HCT116 (cell line): ENCODE data around the gene UNC93B1. TPM values are rescaled to one million over a fixed set of nuclear protein-coding genes. Genes with fewer than 3 reads are reported as not detected.

Experiments used
- ATAC-seq: fragments of 200-7000 bp; cut with Tn5 transposase; 2 replicates; pipeline ENCODE4 v1.9.1; 2020; ENCODE audit warnings: mild to moderate bottlenecking, moderate library complexity
- BruUV-seq: library from RNA; stranded (reverse); fragments of 400-500 nt; replicated peaks from 2 replicates; lab custom pipeline; 2021; lab: Mats Ljungman, UMichigan
- CTCF ChIA-PET: fragments of 300-600 bp; sonication (Branson Sonifier 250); formaldehyde crosslinking; loops from one replicate; lab custom pipeline; 2021; ENCODE audit warnings: antibody characterized with exemption; lab: Charles Lee
- POLR2A ChIA-PET: fragments of 300-600, 350-600 bp; sonication (Branson Sonifier 250); formaldehyde crosslinking; loops from one replicate; lab custom pipeline; 2021; ENCODE audit warnings: antibody characterized with exemption; lab: Charles Lee
- RAD21 ChIA-PET, 2 experiments: fragments of 300-600 bp; sonication (Branson Sonifier 250); formaldehyde crosslinking; loops; one replicate each; lab custom pipeline; 2023; ENCODE audit warnings: low total read pairs in 2 of 2; ENCODE audit not compliant: uncharacterized antibody in 2 of 2, unreplicated experiment in 2 of 2, low non-redundant PET in 1 of 2; lab: Charles Lee
- DNase-seq: peaks from one replicate; pipeline ENCODE4 v3.0.0-alpha.2; 2010; ENCODE audit warnings: low read depth, low spot score
- H2AFZ ChIP-seq: fragments of 200-600 bp; shearing (Covaris generic), sonication (generic); 2 replicates; pipeline ENCODE4 v1.6.1; 2017; ENCODE audit warnings: low read depth, mixed run types, mixed read lengths, antibody characterized with exemption, low read length; ENCODE audit not compliant: poor library complexity, severe bottlenecking
- H3K27ac ChIP-seq: 2 replicates; pipeline ENCODE4 v1.5.1; 2012; ENCODE audit warnings: low read depth, low read length
- H3K27me3 ChIP-seq: fragments of 200-600 bp; sonication (generic); 2 replicates; pipeline ENCODE4 v1.6.1; 2016; ENCODE audit warnings: mixed run types, low read length, mixed read lengths; ENCODE audit not compliant: insufficient read depth
- H3K36me3 ChIP-seq, 2 experiments: fragments of 200-500 bp in 1 of 2; fragments of 200-600 bp in 1 of 2; sonication (Bioruptor generic) in 1 of 2; sonication (generic) in 1 of 2; 2 replicates each; pipeline versions ENCODE4 v1.5.1 to v1.6.1; 2014 to 2016; ENCODE audit warnings: low read length in 2 of 2, inconsistent platforms in 1 of 2, mixed read lengths in 1 of 2, mixed run types in 1 of 2; ENCODE audit not compliant: insufficient read depth in 2 of 2, control insufficient read depth in 1 of 2
- H3K4me1 ChIP-seq, 2 experiments: fragments of 200-600 bp in 1 of 2; sonication (generic) in 1 of 2; 2 replicates each; pipeline versions ENCODE4 v1.5.1 to v1.6.1; 2012 to 2017; ENCODE audit warnings: low read length in 2 of 2, inconsistent platforms in 1 of 2, mild to moderate bottlenecking in 1 of 2, mixed read lengths in 1 of 2, mixed run types in 1 of 2, moderate library complexity in 1 of 2; ENCODE audit not compliant: insufficient read depth in 2 of 2, control insufficient read depth in 1 of 2
- H3K4me2 ChIP-seq: fragments of 200-600 bp; sonication (generic); 2 replicates; pipeline ENCODE4 v1.6.1; 2017; ENCODE audit warnings: mixed run types, low read length, mixed read lengths
- H3K4me3 ChIP-seq, 2 experiments: fragments of 200-600 bp in 1 of 2; sonication (generic) in 1 of 2; replicated peaks in 1 of 2; 2 replicates each; pipeline ENCODE4 v1.5.1; 2011 to 2016; ENCODE audit warnings: low read length in 2 of 2, control low read depth in 1 of 2, low read depth in 1 of 2, mild to moderate bottlenecking in 1 of 2, mixed read lengths in 1 of 2, mixed run types in 1 of 2
- H3K79me2 ChIP-seq: fragments of 200-600 bp; sonication (generic); 2 replicates; pipeline ENCODE4 v1.6.1; 2017; ENCODE audit warnings: mild to moderate bottlenecking, mixed run types, low read length, moderate library complexity, mixed read lengths; ENCODE audit not compliant: insufficient read depth
- H3K9ac ChIP-seq: fragments of 200-600 bp; sonication (generic); 2 replicates; pipeline ENCODE4 v1.6.1; 2016; ENCODE audit warnings: low read length, mixed read lengths
- H3K9me2 ChIP-seq: fragments of 200-600 bp; sonication (generic), shearing (Covaris generic); 2 replicates; pipeline ENCODE4 v1.6.1; 2017; ENCODE audit warnings: mixed run types, mild to moderate bottlenecking, moderate library complexity; ENCODE audit not compliant: insufficient read depth
- H3K9me3 ChIP-seq, 2 experiments: fragments of 200-500 bp in 1 of 2; fragments of 200-600 bp in 1 of 2; sonication (Bioruptor generic) in 1 of 2; sonication (generic) in 1 of 2; 2 replicates each; pipeline ENCODE4 v1.6.1; 2014 to 2017; ENCODE audit warnings: low read length in 2 of 2, mixed read lengths in 2 of 2, inconsistent platforms in 1 of 2, low read depth in 1 of 2, mild to moderate bottlenecking in 1 of 2, mixed run types in 1 of 2, moderate library complexity in 1 of 2; ENCODE audit not compliant: control insufficient read depth in 1 of 2, insufficient read depth in 1 of 2
- H4K20me1 ChIP-seq: fragments of 200-600 bp; sonication (generic), shearing (Covaris generic); 2 replicates; pipeline ENCODE4 v1.6.1; 2017; ENCODE audit warnings: mixed run types, mild to moderate bottlenecking, moderate library complexity; ENCODE audit not compliant: insufficient read depth
- CBX3 ChIP-seq: IDR thresholded peaks from 2 replicates; pipeline ENCODE4 v1.6.1; 2012; ENCODE audit warnings: low read depth
- POLR2AphosphoS5 ChIP-seq: IDR thresholded peaks from 2 replicates; pipeline ENCODE4 v1.6.1; 2011; ENCODE audit warnings: mild to moderate bottlenecking, low read depth, low read length, moderate library complexity
- SRF ChIP-seq: IDR thresholded peaks from 2 replicates; pipeline ENCODE4 v1.6.1; 2012; ENCODE audit warnings: low read depth
- YY1 ChIP-seq: IDR thresholded peaks from 2 replicates; pipeline ENCODE4 v1.6.1; 2011; ENCODE audit warnings: low read length, low read depth, moderate library complexity, mild to moderate bottlenecking; ENCODE audit not compliant: insufficient replicate concordance; ENCODE audit errors: extremely low read depth
- intact Hi-C: fragments of 100-400 bp; cut with micrococcal nuclease; formaldehyde crosslinking; loops from 2 replicates; pipeline ENCODE4 v1.10.0; 2022
- total RNA-seq: library from RNA; stranded (reverse); gene quantifications from one replicate; pipeline ENCODE4 v1.2.1, GENCODE V29; 2021; ENCODE audit not compliant: unreplicated experiment

The UNC93B1 gene
- total RNA-seq, 1 experiment from 2014 or later: 72.9 TPM

DNA sequence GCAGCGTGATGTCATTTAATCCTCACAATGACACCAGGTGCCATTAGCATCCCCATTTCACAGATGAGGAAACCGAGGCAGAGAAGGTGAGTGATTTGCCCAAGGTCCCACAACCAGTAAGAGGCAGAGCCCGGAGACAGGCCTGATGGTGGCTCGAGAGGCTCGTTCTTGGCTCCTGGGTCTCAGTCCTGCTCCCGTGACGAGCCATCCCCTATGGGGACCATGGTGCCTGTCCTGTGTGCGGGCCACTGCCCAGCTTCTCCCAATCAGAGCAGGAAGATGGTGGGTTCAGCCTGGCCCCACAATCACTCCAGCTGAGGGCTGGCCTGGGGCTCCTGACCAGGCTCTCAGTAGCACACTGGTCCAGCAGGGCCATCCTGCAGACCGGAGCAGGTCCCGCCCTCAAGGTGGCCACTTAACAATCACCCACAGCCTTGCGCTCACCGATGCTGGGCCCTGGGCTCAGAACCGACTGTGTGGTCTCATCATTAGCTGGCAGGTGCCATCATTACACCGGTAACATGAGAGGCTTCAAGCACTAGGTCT lies 9.8 kb upstream of the UNC93B1 start:
- ATAC-seq: no peak
- Histone ChIP-seq H3K4me2 (peak overlapping the region; percentile 97), H3K4me3 (peak overlapping the region; percentile 11 to 51; a peak in 3 of 4 replicates), H2AFZ (no peak overlapping the region), H3K36me3 (no peaks in the 10 kb centered on the region), H3K9me3 (no peaks in the 10 kb centered on the region), H3K9ac (peak overlapping the region; percentile 86), H3K27me3 (no peaks in the 10 kb centered on the region), H3K79me2 (peaks cover 20% of the 10 kb centered on the region; the same call in 1 of the 2 replicates), H3K9me2 (no peaks in the 10 kb centered on the region), H3K4me1 (peaks cover 86 to 99% of the 10 kb centered on the region in 2 experiments), H3K27ac (peak overlapping the region; percentile 96), H4K20me1 (no peaks in the 10 kb centered on the region)
- TSS peak; percentile 17 for BruUV-seq
- CTCF ChIA-PET: interaction anchor here (0.8 kb wide), 1 partner anchor 58 kb away, joined by 3 read pairs; no protein-coding TSS in a partner anchor
- POLR2A ChIA-PET: interaction anchor here (1.2 to 1.3 kb wide), 3 partner anchors 9 to 17 kb away, joined by 3 to 5 read pairs (median 3); partner anchors contain the start of genes NDUFS8 and UNC93B1
- RAD21 ChIA-PET: no interaction called here
- intact Hi-C loops: loop anchor here (5.0 kb wide), 1 partner anchor 194 kb away; no protein-coding TSS in a partner anchor
- TF ChIP-seq CBX3: no peak
- no peak for DNase-seq

DNA sequence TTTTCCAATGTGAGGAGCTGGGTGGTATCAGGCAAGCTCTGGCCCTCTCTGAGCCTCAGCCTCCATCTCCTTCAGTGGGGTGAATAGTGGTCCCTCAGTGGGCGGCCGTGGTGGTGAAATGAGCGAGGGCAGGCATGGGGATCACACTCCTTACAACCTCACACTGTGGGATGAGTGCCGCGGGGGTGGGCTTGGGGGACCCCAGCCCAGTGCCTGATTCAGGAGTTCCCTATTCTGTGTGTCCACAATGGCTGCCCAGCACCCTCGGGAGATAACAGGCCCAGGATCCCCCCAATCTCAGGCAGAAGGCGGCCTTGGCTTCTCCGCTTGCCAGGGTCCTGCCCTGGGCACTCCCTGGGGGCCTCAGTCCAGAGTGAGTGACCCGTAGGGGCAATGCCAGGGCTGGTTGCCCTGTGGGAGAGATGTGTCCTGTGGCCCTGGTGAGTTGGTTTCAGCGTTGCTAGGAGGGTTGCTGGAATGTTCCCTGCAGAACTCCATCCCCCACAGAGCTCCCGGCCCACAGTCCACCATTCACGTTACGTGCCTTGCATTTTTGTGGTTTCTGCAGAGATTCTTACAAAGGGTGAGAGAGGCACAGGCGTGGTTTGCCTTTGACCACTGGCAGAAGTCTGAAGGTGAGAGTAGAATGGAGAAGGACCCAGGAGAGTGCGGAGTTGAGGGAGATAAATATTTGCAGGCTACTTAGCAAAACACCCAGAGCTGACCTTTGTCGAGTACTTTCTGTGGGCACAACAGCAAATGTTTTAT lies 9.1 kb upstream of the UNC93B1 start:
- no TSS peak for BruUV-seq
- Histone ChIP-seq H2AFZ (no peak overlapping the region), H3K36me3 (no peaks in the 10 kb centered on the region), H3K9ac (peak overlapping the region; percentile 86)
- CTCF ChIA-PET: no interaction called here
- TF ChIP-seq SRF (no peak), YY1 (peak; percentile 47), POLR2AphosphoS5 (peak; percentile 47; the same call in 1 of the 2 replicates)
- TF ChIP-seq, all 23 proteins: peak for 2
- Histone ChIP-seq H3K9me3 (no peaks in the 10 kb centered on the region), H3K27ac (peak overlapping the region; percentile 96), H3K4me3 (peak overlapping the region; percentile 11 to 51; a peak in 3 of 4 replicates), H3K9me2 (no peaks in the 10 kb centered on the region), H3K79me2 (peaks cover 20% of the 10 kb centered on the region; the same call in 1 of the 2 replicates), H4K20me1 (no peaks in the 10 kb centered on the region), H3K27me3 (no peaks in the 10 kb centered on the region), H3K4me2 (peak overlapping the region; percentile 97), H3K4me1 (peaks cover 88 to 99% of the 10 kb centered on the region in 2 experiments)
- POLR2A ChIA-PET: no interaction called here
- intact Hi-C loops: loop anchor here (5.0 kb wide), 1 partner anchor 194 kb away; no protein-coding TSS in a partner anchor
- DNase-seq (peak; percentile 80), ATAC-seq (peak; percentile 51)
- RAD21 ChIA-PET: interaction anchor here in 1 of 2 experiments (0.6 kb wide), 1 partner anchor 40 kb away, joined by 3 read pairs; no protein-coding TSS in a partner anchor
